Psoas muscle (tissue), 8 donors: ENCODE data around the gene ZNF160. TPM values are rescaled to one million over a fixed set of nuclear protein-coding genes. Genes with fewer than 3 reads are reported as not detected.

Experiments used
- ATAC-seq, 4 donors: fragments of 200-7000 bp; cut with Tn5 transposase; one replicate each; pipeline ENCODE4 v1.9.1; 2020; ENCODE audit warnings: moderate library complexity in 3 of 4, mild to moderate bottlenecking in 2 of 4
- DNase-seq, 2 donors: peaks; one replicate each; pipeline ENCODE4 v3.0.0-alpha.2; 2020
- H3K27ac ChIP-seq: fragments of 200-600 bp; one replicate; pipeline ENCODE4 v1.8.0; 2022
- H3K27me3 ChIP-seq, 3 donors: fragments of 200-600 bp in 1 of 3; one replicate each; pipeline versions ENCODE4 v1.6.1 to v1.8.0; 2013 to 2022; ENCODE audit warnings: low read length in 2 of 3, mild to moderate bottlenecking in 2 of 3, moderate library complexity in 1 of 3; ENCODE audit not compliant: insufficient read depth in 3 of 3
- H3K36me3 ChIP-seq, 2 donors: fragments of 200-600 bp in 1 of 2; one replicate each; pipeline versions ENCODE4 v1.6.1 to v1.8.0; 2013 to 2022; ENCODE audit warnings: low read depth in 1 of 2, mild to moderate bottlenecking in 1 of 2, moderate library complexity in 1 of 2; ENCODE audit not compliant: insufficient read depth in 1 of 2
- H3K4me1 ChIP-seq: fragments of 200-600 bp; one replicate; pipeline ENCODE4 v1.8.0; 2022
- H3K4me3 ChIP-seq: fragments of 200-600 bp; one replicate; pipeline ENCODE4 v1.8.0; 2022; ENCODE audit warnings: mild to moderate bottlenecking
- H3K9me3 ChIP-seq: fragments of 200-600 bp; one replicate; pipeline ENCODE4 v1.8.0; 2022
- WGBS, 3 donors: extraction: QIAGEN DNeasy Blood & Tissue Kit; methylation state at CpG; one replicate each; pipeline versions ENCODE4 v1.1.6 to v1.1.7; 2013; 5-methylcytosine and 5-hydroxymethylcytosine counted together
- intact Hi-C, 2 donors: fragments of 100-400 bp; cut with DNase I; formaldehyde crosslinking; loops; one replicate each; pipeline versions ENCODE4 v1.11.0 to v1.14.2; 2022
- polyA plus RNA-seq, 3 donors: library from polyadenylated mRNA; stranded (reverse); fragments of 200-250 nt; gene quantifications; one replicate each; pipeline ENCODE4 v1.2.3, GENCODE V29; 2013
- total RNA-seq, 4 donors: library from RNA; stranded (reverse); fragmentation: NEBNext Ultra II Directional in 2 of 4; extraction: Animal tissue kit (Norgen Biotek cat#: 25700) in 2 of 4; gene quantifications; one replicate each; pipeline versions ENCODE4 v1.2.1 to v1.2.4, GENCODE V29; 2021 to 2023
- TF ChIP-seq, protein P1 (sequence below): fragments of 200-600 bp; IDR thresholded peaks from one replicate; pipeline ENCODE4 v1.8.0; 2022; ENCODE audit warnings: antibody characterized with exemption
- donor health status: healthy with polysubstance abuse.
- donor health status: DM: no; HTN: no; CAD: no; lungs with moderate emphysema.
- donor health status: Bipolar disorder and iron deficiency.
- donor health status: healthy.
- donor health status: DM: yes; HTN: yes; CAD: no.
- donor health status: DM: no; HTN: no; CAD: no.
- donor health status: DM: no; HTN: no; CAD: no.
- donor health status: DM: yes; HTN: yes; CAD: no.

Gene ZNF160
- total and polyA plus RNA-seq, 7 donors, result 4.9 to 12.9 (median 8.6) TPM

DNA sequence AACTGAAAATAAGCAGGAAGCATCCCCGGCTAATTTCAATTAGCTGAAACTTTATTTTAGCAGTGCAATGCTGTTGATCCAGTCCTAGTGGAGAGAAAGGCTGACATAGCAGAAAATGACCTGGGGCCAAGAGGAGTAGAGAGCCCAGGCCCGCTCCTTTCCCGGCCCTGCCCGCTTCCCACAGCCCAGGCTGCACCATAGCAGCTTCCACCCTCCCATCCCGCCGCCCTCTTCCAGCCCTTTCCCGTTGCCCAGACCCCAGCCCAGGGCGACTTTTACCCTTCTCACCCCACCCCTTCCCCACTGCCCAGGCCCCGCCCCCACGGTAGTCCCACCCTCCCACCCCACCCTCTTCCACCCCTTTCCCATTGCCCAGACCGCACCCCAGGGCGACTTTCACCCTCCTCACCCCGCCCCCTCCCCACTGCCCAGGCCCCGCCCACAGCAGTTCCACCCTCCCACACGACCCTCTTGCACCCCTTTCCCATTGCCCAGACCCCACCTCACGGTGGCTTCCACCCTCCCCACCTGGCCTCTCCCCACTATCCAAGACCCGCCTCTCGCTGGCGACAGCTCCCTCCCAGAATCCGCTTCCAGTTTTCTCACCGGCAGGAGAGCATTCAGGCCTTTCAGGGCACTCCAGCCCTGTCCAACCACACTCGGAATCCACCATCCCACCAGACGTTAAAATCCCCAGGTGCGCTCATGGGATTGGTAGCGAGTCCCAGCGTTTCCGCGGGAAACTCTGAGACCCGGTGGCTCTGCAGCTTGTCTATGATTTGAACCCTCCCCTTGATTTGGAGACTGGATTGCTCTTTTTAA is 8.3 kb downstream of the ZNF160 start:
- TF ChIP-seq, protein P1, sequence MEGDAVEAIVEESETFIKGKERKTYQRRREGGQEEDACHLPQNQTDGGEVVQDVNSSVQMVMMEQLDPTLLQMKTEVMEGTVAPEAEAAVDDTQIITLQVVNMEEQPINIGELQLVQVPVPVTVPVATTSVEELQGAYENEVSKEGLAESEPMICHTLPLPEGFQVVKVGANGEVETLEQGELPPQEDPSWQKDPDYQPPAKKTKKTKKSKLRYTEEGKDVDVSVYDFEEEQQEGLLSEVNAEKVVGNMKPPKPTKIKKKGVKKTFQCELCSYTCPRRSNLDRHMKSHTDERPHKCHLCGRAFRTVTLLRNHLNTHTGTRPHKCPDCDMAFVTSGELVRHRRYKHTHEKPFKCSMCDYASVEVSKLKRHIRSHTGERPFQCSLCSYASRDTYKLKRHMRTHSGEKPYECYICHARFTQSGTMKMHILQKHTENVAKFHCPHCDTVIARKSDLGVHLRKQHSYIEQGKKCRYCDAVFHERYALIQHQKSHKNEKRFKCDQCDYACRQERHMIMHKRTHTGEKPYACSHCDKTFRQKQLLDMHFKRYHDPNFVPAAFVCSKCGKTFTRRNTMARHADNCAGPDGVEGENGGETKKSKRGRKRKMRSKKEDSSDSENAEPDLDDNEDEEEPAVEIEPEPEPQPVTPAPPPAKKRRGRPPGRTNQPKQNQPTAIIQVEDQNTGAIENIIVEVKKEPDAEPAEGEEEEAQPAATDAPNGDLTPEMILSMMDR, result no peak
- Histone ChIP-seq H3K27me3 (no peaks in the 10 kb centered on the region), H3K36me3 (peaks cover 0 to 55% of the 10 kb centered on the region in 2 donors), H3K27ac (no peak overlapping the region), H3K9me3 (no peaks in the 10 kb centered on the region), H3K4me3 (no peak overlapping the region), H3K4me1 (no peaks in the 10 kb centered on the region)
- no peak for DNase-seq
- no peak for ATAC-seq
- intact Hi-C loops, result no loop called here
- WGBS, 3 donors, result 69 to 72% (median 71%) methylated on average over 29 of the region's 29 CpGs

DNA sequence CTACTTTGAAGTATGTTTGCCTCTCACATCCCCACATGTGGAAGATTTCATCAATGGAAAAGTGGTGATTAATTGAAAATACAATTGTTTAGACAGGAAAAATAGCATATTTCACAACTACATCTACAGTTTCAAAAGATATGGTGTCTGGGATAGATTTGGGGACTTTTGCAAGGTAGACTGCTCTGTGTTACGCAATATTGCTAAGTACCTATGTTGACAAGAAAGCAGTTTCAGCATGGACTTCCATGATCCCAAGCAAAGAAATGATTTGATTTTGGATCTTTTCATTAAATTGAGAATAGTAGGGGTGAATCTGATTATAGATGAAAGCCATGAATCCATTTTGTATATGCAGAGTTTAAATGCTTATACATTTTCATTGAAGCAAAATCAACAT is 10.5 kb downstream of the ZNF160 start:
- intact Hi-C loops, result no loop called here
- H3K9me3 ChIP-seq, result no peaks in the 10 kb centered on the region
- ATAC-seq, result no peak
- TF ChIP-seq, protein P1, result no peak
- DNase-seq, result no peak
- WGBS, 3 donors, result 8 to 100% (median 70%) methylated on average over 1 of the region's 1 CpG
- H3K27ac ChIP-seq, result no peak overlapping the region
- H3K27me3 ChIP-seq, result no peaks in the 10 kb centered on the region
- peaks cover 3 to 61% of the 10 kb centered on the region in 2 donors for H3K36me3 ChIP-seq
- no peaks in the 10 kb centered on the region for H3K4me1 ChIP-seq
- no peak overlapping the region for H3K4me3 ChIP-seq

DNA sequence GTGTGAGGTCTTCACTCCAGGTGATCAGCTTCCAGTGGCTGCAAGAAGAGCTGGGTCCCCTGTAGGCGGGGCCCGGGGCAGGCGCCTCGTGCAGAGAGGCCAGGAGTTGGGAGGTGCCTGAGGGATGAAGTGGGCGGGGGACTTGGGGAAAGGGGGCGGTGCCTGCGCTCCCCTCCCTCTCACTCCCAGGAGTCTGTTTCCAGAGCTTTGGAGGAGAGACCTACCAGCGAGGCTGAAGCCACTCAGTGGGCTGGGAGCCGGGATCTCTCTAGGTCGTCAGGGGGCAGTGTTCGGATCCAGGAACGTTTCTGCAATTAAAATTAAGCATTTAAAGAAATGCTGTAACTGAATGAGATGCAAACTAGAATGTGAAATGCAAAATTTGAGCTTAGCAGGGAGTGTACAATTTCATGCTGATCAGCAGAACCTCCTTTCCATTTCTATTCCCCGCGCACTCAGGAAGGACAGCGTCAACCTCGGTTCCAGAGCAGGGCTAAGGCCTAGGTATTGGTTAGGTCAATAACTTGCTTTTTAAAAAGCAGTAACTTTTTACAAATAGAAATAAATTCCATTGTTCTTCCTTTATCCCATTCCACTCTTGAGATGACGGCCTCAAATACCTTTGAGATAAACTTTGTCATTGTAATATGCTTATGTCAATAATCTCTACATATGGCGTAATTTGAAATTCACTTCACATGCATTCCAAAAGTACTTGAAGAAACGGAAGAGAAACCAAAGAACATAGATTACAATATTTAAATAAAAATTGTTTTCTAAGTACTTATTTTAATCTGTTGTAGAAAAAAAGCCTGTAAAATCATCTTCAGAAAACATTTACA is 11.6 kb downstream of the ZNF160 start:
- Histone ChIP-seq H3K9me3 (no peaks in the 10 kb centered on the region), H3K27me3 (no peaks in the 10 kb centered on the region), H3K36me3 (peaks cover 3 to 69% of the 10 kb centered on the region in 2 donors), H3K27ac (no peak overlapping the region), H3K4me1 (no peaks in the 10 kb centered on the region), H3K4me3 (no peak overlapping the region)
- 87 to 88% (median 88%) methylated on average over 19 of the region's 19 CpGs for WGBS, 3 donors
- DNase-seq, result no peak
- ATAC-seq, result no peak
- intact Hi-C loops, result no loop called here
- TF ChIP-seq, protein P1, result no peak

DNA sequence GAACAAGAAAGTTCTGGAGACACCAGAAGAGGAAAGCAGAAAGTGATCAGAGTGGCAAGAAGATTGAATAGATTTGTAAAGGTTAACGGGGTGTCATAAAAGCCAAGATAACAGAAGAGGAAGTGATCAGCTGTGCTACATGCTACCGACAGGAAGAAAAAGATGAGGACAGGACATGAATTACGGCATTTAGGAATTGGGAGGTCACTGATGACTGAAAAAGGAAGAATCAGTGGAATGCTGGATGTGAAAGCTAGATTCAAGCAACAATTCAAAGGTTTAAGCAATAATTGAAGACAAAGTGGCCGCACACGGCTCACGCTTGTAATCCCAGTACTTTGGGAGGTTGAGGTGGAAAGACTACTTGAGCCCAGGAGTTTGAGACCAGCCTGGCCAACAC is 15.1 kb downstream of the ZNF160 start:
- DNase-seq (no peak), ATAC-seq (no peak)
- Histone ChIP-seq H3K9me3 (no peaks in the 10 kb centered on the region), H3K27ac (peak overlapping the region; percentile 61), H3K4me1 (no peaks in the 10 kb centered on the region), H3K4me3 (no peak overlapping the region), H3K27me3 (no peaks in the 10 kb centered on the region), H3K36me3 (peaks cover 3 to 91% of the 10 kb centered on the region in 2 donors)
- WGBS, 3 donors, result 73 to 88% (median 79%) methylated on average over 6 of the region's 6 CpGs
- intact Hi-C loops, result no loop called here
- TF ChIP-seq, protein P1, result no peak
